GM12878 (cell line): ENCODE results near the gene NR1I3.

Source experiments
- BRCA1 ChIP-seq: IDR thresholded peaks from 2 replicates; pipeline ENCODE4 v1.6.1; 2011; ENCODE audit warnings: low read depth, low read length, improper control_type of control experiment
- EP300 ChIP-seq, 2 experiments: fragments of 150-350 bp in 1 of 2; IDR thresholded peaks; 2 replicates each; pipeline ENCODE4 v1.6.1; 2011 to 2012; ENCODE audit warnings: low read depth in 2 of 2, low read length in 2 of 2, borderline replicate concordance in 1 of 2, improper control_type of control experiment in 1 of 2, inconsistent platforms in 1 of 2; ENCODE audit not compliant: control insufficient read depth in 1 of 2
- ESRRA ChIP-seq: IDR thresholded peaks from 2 replicates; pipeline ENCODE4 v1.6.1; 2012; ENCODE audit warnings: mild to moderate bottlenecking, low read length, improper control_type of control experiment
- EZH2 ChIP-seq: IDR thresholded peaks from 2 replicates; pipeline ENCODE4 v1.6.1; 2012; ENCODE audit warnings: low read depth, mild to moderate bottlenecking, control low read depth, inconsistent platforms, low read length, borderline replicate concordance; ENCODE audit not compliant: control insufficient read depth
- GABPA ChIP-seq: IDR thresholded peaks from 2 replicates; pipeline ENCODE4 v1.6.1; 2014; ENCODE audit warnings: antibody characterized with exemption, low read depth, mild to moderate bottlenecking, inconsistent platforms
- JUNB ChIP-seq: IDR thresholded peaks from 2 replicates; pipeline ENCODE4 v1.6.1; 2016; ENCODE audit warnings: antibody characterized with exemption, mild to moderate bottlenecking
- KDM1A ChIP-seq: fragments of 200-600 bp; sonication (generic); IDR thresholded peaks from 2 replicates; pipeline ENCODE4 v1.6.1; 2016; ENCODE audit warnings: borderline replicate concordance
- MXI1 ChIP-seq: fragments of 150-350 bp; IDR thresholded peaks from 2 replicates; pipeline ENCODE4 v1.6.1; 2011; ENCODE audit warnings: low read depth, mild to moderate bottlenecking, inconsistent platforms, low read length, improper control_type of control experiment
- NR2C2 ChIP-seq: IDR thresholded peaks from 2 replicates; pipeline ENCODE4 v1.6.1; 2011; ENCODE audit warnings: borderline replicate concordance, low read depth; ENCODE audit not compliant: control insufficient read depth, insufficient read length
- SRF ChIP-seq, 2 experiments: IDR thresholded peaks; 2 replicates each; pipeline ENCODE4 v1.6.1; 2011; ENCODE audit warnings: low read depth in 2 of 2, low read length in 2 of 2, mild to moderate bottlenecking in 1 of 2, moderate library complexity in 1 of 2
- TAF1 ChIP-seq: IDR thresholded peaks from 2 replicates; pipeline ENCODE4 v1.6.1; 2011; ENCODE audit warnings: mild to moderate bottlenecking, low read depth, low read length, borderline replicate concordance
- ZNF274 ChIP-seq: IDR thresholded peaks from one replicate; pipeline ENCODE4 v1.8.0; 2011; ENCODE audit not compliant: insufficient read length, insufficient read depth
- TF ChIP-seq, protein P1 (sequence below), 3 experiments: IDR thresholded peaks in 2 of 3; conservative IDR thresholded peaks in 1 of 3; 2 replicates each; pipeline ENCODE4 v1.5.1; 2011; ENCODE audit warnings: low read depth in 3 of 3, low read length in 3 of 3, mild to moderate bottlenecking in 3 of 3, control low read depth in 2 of 3, moderate library complexity in 2 of 3, inconsistent platforms in 1 of 3, mixed read lengths in 1 of 3; ENCODE audit not compliant: control insufficient read depth in 2 of 3, insufficient read depth in 1 of 3; ENCODE audit errors: extremely low read depth in 1 of 3
- TF ChIP-seq, protein P2 (sequence below): fragments of 450-650 bp; IDR thresholded peaks from 2 replicates; pipeline ENCODE4 v1.6.1; 2017; ENCODE audit warnings: mild to moderate bottlenecking, low read depth, inconsistent platforms; ENCODE audit not compliant: poor library complexity, severe bottlenecking

DNA sequence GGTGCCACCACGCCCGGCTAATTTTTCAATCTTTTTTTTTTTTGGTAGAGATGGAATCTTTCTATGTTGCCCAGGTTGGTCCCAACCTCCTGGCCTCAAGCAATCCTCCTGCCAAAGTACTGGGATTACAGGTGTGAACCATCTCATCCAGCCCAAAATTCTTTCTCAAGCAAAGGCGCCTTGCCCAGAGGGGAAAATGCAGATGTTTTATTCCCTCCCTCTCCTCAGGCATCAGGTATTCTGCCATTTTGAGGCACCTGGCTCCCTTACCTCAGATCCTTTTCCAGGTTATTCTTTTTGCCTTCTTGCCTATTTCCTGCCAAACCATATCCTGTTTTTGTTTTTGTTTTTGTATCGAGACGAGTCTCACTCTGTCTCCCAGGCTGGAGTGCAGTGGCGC, 49.6 kb downstream of the NR1I3 start:
- TF ChIP-seq, protein P1, sequence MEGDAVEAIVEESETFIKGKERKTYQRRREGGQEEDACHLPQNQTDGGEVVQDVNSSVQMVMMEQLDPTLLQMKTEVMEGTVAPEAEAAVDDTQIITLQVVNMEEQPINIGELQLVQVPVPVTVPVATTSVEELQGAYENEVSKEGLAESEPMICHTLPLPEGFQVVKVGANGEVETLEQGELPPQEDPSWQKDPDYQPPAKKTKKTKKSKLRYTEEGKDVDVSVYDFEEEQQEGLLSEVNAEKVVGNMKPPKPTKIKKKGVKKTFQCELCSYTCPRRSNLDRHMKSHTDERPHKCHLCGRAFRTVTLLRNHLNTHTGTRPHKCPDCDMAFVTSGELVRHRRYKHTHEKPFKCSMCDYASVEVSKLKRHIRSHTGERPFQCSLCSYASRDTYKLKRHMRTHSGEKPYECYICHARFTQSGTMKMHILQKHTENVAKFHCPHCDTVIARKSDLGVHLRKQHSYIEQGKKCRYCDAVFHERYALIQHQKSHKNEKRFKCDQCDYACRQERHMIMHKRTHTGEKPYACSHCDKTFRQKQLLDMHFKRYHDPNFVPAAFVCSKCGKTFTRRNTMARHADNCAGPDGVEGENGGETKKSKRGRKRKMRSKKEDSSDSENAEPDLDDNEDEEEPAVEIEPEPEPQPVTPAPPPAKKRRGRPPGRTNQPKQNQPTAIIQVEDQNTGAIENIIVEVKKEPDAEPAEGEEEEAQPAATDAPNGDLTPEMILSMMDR (IDR thresholded peaks at IDR 0.05 in 2 of 3, conservative IDR thresholded peaks at IDR 0.05 in 1 of 3; ENCODE audit: control insufficient read depth in 2 of 3, extremely low read depth in 1 of 3, insufficient read depth in 1 of 3, low read depth in 3 of 3, low read length in 3 of 3), result no peak
- no peak for TF ChIP-seq KDM1A
- TF ChIP-seq EP300 (IDR thresholded peaks at IDR 0.05; ENCODE audit: borderline replicate concordance in 1 of 2, control insufficient read depth in 1 of 2, low read depth in 2 of 2, low read length in 2 of 2), result no peak
- TF ChIP-seq TAF1, result no peak
- TF ChIP-seq, protein P2, sequence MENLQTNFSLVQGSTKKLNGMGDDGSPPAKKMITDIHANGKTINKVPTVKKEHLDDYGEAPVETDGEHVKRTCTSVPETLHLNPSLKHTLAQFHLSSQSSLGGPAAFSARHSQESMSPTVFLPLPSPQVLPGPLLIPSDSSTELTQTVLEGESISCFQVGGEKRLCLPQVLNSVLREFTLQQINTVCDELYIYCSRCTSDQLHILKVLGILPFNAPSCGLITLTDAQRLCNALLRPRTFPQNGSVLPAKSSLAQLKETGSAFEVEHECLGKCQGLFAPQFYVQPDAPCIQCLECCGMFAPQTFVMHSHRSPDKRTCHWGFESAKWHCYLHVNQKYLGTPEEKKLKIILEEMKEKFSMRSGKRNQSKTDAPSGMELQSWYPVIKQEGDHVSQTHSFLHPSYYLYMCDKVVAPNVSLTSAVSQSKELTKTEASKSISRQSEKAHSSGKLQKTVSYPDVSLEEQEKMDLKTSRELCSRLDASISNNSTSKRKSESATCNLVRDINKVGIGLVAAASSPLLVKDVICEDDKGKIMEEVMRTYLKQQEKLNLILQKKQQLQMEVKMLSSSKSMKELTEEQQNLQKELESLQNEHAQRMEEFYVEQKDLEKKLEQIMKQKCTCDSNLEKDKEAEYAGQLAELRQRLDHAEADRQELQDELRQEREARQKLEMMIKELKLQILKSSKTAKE, result no peak
- TF ChIP-seq ESRRA, result no peak
- no peak for TF ChIP-seq NR2C2
- no peak for TF ChIP-seq EZH2
- TF ChIP-seq JUNB, result no peak
- TF ChIP-seq GABPA, result no peak
- TF ChIP-seq MXI1, result no peak
- TF ChIP-seq ZNF274, result no peak
- TF ChIP-seq SRF (IDR thresholded peaks at IDR 0.05; ENCODE audit: low read depth in 2 of 2, low read length in 2 of 2), result no peak
- TF ChIP-seq BRCA1, result no peak
